Skeletal muscle cell (primary cell): Measurements from ENCODE around the gene PMVK.
"Not testable (repeated sequence)": the region's sequence is repeated elsewhere in the genome, so short reads cannot be mapped to it uniquely, and the experiment has no call there.

Source experiments
- DNase-seq: peaks from one replicate; pipeline ENCODE4 v3.0.0-alpha.2; 2010; ENCODE audit warnings: low read depth
- H3K4me3 ChIP-seq: 2 replicates; pipeline ENCODE4 v1.5.1; 2011; ENCODE audit warnings: low read depth, mild to moderate bottlenecking, control low read depth, low read length, moderate library complexity

Gene PMVK

GRCh38 chr1:154934358-154934948 lies 2.1 kb downstream of the PMVK start:
- H3K4me3 ChIP-seq: no peak overlapping the region
- no peak for DNase-seq

GRCh38 chr1:154931940-154932487 lies 4.5 kb downstream of the PMVK start:
- no peak overlapping the region for H3K4me3 ChIP-seq
- DNase-seq: no peak

- no peak for DNase-seq
- H3K4me3 ChIP-seq: no peak overlapping the region
Measured at GRCh38 chr1:154926201-154926600, 10.3 kb downstream of the PMVK start.

GRCh38 chr1:154925335-154926170 lies 11.0 kb downstream of the PMVK start:
- DNase-seq: no peak
- H3K4me3 ChIP-seq: no peak overlapping the region

- no peak for DNase-seq
- H3K4me3 ChIP-seq: no peak overlapping the region
Measured at GRCh38 chr1:154923695-154924094, 12.8 kb downstream of the PMVK start.

- no peak for DNase-seq
- no peak overlapping the region for H3K4me3 ChIP-seq
Measured at GRCh38 chr1:154913273-154913672, 23.2 kb downstream of the PMVK start.

- DNase-seq: no peak
- H3K4me3 ChIP-seq: no peak overlapping the region
Measured at GRCh38 chr1:154912755-154913154, 23.8 kb downstream of the PMVK start.

GRCh38 chr1:154911691-154912550 lies 24.6 kb downstream of the PMVK start:
- DNase-seq: no peak
- no peak overlapping the region for H3K4me3 ChIP-seq

GRCh38 chr1:154910851-154911250 lies 25.7 kb downstream of the PMVK start:
- no peak overlapping the region for H3K4me3 ChIP-seq
- DNase-seq: no peak

- H3K4me3 ChIP-seq: no peak overlapping the region
Measured at GRCh38 chr1:154908937-154909336, 27.6 kb downstream of the PMVK start.

GRCh38 chr1:154908129-154908528 lies 28.4 kb downstream of the PMVK start:
- H3K4me3 ChIP-seq, DNase-seq: not testable (repeated sequence)

More at GRCh38 chr1:154908937-154909336, 27.6 kb downstream of the PMVK start:
- DNase-seq: no peak

- no peak overlapping the region for H3K4me3 ChIP-seq
- DNase-seq: no peak
Measured at GRCh38 chr1:154906621-154907081, 29.9 kb downstream of the PMVK start.

GRCh38 chr1:154902938-154903566 lies 33.5 kb downstream of the PMVK start:
- H3K4me3 ChIP-seq: no peak overlapping the region
- no peak for DNase-seq

- no peak for DNase-seq
Measured at GRCh38 chr1:154901591-154901990, 34.9 kb downstream of the PMVK start.

GRCh38 chr1:154899041-154899440 lies 37.5 kb downstream of the PMVK start:
- no peak overlapping the region for H3K4me3 ChIP-seq
- no peak for DNase-seq

More at GRCh38 chr1:154901591-154901990, 34.9 kb downstream of the PMVK start:
- no peak overlapping the region for H3K4me3 ChIP-seq

- DNase-seq: no peak
- H3K4me3 ChIP-seq: no peak overlapping the region
Measured at GRCh38 chr1:154896771-154897286, 39.7 kb downstream of the PMVK start.

- H3K4me3 ChIP-seq: no peak overlapping the region
- DNase-seq: no peak
Measured at GRCh38 chr1:154895798-154896197, 40.7 kb downstream of the PMVK start.

- DNase-seq: no peak
- no peak overlapping the region for H3K4me3 ChIP-seq
Measured at GRCh38 chr1:154891452-154891851, 45.1 kb downstream of the PMVK start.

GRCh38 chr1:154888757-154889156 lies 47.8 kb downstream of the PMVK start:
- no peak for DNase-seq
- no peak overlapping the region for H3K4me3 ChIP-seq
